HFF-Myc (cell line): Measurements from ENCODE around the gene CHCHD6.

Experiments
- DNase-seq: peaks from one replicate; pipeline ENCODE4 v3.0.0-alpha.2; 2011; ENCODE audit warnings: low read depth; ENCODE audit errors: extremely low read depth
- H3K4me3 ChIP-seq: replicated peaks from 2 replicates; pipeline ENCODE4 v1.5.1; 2011; ENCODE audit warnings: low read depth, mild to moderate bottlenecking, control low read depth, low read length
- TF ChIP-seq, protein P1 (sequence below): IDR thresholded peaks from 2 replicates; pipeline ENCODE4 v1.5.1; 2012; ENCODE audit warnings: mild to moderate bottlenecking, low read depth, low read length, control low read depth; ENCODE audit errors: missing control alignments

Gene CHCHD6

DNA sequence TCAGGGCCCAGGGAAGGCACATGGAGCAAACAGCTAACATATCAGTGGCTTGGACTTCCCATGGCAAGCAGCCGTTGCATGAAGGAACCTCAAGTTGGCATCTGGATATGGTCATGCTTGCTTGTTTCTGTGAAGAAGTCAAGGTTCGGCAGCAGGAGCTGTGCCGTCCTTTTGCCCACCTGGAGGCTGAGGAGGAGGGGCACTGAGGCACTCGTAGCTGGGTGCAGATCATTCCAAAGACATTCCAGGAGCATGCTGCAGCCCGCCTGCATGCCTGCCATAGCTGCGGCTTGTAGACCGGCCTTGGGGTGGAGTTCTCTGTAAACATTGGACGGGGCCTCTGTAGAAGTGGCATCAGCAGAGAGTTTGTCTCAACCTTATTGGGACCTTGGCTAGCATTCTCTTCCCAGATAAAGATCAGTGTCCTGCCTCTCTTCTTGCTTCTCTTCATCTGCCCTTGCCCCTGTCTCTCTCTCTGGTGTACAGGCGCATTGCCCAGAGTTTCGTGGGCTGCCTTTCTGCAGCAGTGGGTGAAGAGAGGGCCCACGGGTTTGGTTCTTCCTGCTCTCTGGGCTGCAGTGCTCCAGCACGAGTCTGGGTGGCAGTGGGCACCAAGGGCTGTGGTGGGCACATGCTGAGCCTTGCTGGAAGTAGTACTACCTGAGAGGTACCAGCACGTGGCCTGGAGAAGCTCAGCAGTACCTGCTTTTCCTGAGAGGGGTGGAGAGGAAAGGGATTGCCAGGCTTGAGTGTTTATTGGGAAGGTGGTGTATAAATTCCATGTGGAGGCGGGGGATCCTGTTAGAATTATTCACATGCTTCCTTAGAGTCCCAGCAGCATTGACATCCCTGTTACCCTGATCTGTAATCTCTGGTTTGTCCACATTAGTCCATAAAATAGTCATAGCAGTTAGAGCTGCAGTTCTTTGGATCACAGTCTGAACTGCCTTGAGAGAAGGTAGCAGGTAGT lies 49.4 kb downstream of the CHCHD6 start:
- DNase-seq: no peak

DNA sequence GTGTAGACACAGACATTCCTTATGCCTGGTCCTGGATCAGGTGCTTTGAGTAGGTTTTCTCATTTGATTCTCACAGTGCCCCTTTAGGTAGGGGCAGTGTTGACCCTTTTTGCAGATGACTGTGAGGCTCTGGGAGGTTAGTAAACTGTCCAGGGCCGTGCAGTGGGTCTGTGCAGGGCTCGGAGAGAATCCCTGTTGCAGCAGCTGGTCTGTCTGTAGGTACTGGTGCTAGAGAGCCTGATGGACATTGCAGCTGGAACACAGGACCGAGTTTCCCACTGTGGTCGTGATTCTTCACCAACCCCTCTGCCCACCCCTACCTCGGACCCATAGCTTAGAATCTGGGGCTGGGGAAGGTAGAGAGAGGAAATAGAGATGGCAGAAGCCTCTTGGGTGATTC lies 51.8 kb downstream of the CHCHD6 start:
- H3K4me3 ChIP-seq: no peak overlapping the region
- no peak for DNase-seq
- TF ChIP-seq, protein P1, sequence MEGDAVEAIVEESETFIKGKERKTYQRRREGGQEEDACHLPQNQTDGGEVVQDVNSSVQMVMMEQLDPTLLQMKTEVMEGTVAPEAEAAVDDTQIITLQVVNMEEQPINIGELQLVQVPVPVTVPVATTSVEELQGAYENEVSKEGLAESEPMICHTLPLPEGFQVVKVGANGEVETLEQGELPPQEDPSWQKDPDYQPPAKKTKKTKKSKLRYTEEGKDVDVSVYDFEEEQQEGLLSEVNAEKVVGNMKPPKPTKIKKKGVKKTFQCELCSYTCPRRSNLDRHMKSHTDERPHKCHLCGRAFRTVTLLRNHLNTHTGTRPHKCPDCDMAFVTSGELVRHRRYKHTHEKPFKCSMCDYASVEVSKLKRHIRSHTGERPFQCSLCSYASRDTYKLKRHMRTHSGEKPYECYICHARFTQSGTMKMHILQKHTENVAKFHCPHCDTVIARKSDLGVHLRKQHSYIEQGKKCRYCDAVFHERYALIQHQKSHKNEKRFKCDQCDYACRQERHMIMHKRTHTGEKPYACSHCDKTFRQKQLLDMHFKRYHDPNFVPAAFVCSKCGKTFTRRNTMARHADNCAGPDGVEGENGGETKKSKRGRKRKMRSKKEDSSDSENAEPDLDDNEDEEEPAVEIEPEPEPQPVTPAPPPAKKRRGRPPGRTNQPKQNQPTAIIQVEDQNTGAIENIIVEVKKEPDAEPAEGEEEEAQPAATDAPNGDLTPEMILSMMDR: no peak

More for the DNA sequence above, 49.4 kb downstream of the CHCHD6 start:
- TF ChIP-seq, protein P1: no peak
- H3K4me3 ChIP-seq: no peak overlapping the region

DNA sequence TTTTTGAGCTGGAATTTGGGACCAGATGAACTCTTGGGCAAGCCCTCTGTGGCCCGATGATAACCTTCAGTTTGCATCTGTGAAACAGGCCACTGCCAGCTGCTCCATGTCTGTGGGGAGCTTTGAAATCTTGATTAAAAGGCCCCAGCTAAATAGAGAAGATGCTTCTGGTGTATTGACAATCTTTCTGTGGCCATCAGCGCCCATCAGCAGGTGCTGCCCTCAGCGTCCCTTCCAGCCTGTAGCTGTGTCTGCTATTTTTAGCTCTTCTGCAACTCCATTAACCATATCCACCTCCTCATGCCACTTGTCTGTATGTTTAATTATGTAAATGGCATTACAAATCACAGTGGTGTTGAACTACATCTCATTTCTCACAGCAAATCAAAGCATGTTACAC lies 54.0 kb downstream of the CHCHD6 start:
- TF ChIP-seq, protein P1: no peak
- DNase-seq: no peak
- H3K4me3 ChIP-seq: no peak overlapping the region

DNA sequence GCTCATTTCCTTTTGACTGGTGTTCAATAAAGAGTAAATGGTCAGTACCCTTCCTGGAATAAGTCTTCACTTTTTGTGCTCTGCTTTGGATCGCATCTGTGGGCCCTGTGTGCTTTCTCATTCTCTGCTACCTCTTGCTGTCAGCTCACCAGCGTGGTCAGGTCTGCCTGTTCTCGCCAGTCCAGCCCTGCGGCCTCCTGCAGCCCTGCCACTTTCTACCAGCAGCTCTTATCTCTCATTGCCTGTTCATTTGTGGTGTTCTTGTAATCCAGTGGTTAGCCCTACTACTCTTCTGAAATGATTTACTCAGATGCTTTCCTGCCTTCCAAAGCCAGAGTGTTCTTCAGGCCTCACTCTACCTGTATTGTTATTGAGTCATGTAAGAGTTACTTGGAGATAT lies 54.8 kb downstream of the CHCHD6 start:
- TF ChIP-seq, protein P1: no peak
- H3K4me3 ChIP-seq: no peak overlapping the region
- DNase-seq: no peak

DNA sequence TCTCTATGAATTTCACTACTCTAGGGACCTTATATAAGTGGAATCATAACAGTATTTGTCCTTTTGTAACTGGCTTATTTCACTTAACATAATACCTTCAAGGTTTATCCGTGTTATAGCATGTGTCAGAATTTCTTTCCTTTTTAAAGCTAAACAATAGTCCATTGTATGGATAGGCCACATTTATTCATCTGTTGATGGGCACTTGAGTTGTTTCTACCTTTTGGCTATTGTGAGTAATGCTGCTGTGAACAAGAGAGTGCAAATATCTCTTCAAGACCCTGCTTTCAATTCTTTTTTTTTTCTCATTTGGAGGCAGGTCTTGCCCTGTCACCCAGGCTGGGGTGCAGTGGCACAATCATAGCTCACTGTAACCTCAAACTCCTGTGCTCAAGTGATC lies 56.5 kb downstream of the CHCHD6 start:
- H3K4me3 ChIP-seq: no peak overlapping the region
- DNase-seq: no peak
- TF ChIP-seq, protein P1: no peak

DNA sequence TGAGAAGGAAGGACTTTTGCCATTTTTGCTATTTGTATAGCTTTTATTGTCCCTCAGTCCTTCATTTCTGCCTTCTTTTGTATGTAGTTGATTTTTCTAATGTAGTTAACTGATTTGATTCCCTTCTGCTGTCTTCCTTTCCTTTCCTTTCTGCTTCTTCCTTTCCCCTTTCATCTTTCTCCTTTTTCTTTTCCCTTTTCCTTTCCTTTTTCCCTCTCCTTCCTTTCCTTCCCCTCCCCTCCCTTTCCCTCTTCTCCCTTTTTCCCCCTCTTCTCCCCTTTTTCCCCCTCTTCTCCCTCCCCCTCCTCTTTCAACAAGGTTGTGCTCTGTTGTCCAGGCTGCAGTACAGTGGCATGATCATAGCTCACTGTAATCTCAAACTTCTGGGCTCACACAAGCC lies 59.0 kb downstream of the CHCHD6 start:
- no peak overlapping the region for H3K4me3 ChIP-seq
- no peak for DNase-seq
- TF ChIP-seq, protein P1: no peak
